CD4-positive, alpha-beta T cell treated with Interleukin-12 subunit alpha and Interleukin-12 subunit beta, for 1 hour (primary cell): Measurements from ENCODE around the gene TMEM132D.
A peak's percentile ranks its signal among the peaks of the same experiment; 100 is the strongest.
"Not testable (repeated sequence)": the region's sequence is repeated elsewhere in the genome, so short reads cannot be mapped to it uniquely, and the experiment has no call there.

Experiments
- DNase-seq: peaks from one replicate; pipeline ENCODE4 v3.0.0-alpha.2; 2020

TMEM132D gene

GRCh38 chr12:129903956-129904829 is at the start of gene TMEM132D:
Gene TMEM132D (minus strand): TSS chr12:129904025.
- no peak for DNase-seq

GRCh38 chr12:129949651-129950050 is 45.8 kb upstream of the TMEM132D start:
- DNase-seq, result no peak

GRCh38 chr12:129941618-129942017 is 37.8 kb upstream of the TMEM132D start:
- no peak for DNase-seq

- DNase-seq, result no peak
Observed at GRCh38 chr12:129938089-129938488, 34.3 kb upstream of the TMEM132D start.

GRCh38 chr12:129937426-129937825 is 33.6 kb upstream of the TMEM132D start:
- no peak for DNase-seq

- DNase-seq, result no peak
Observed at GRCh38 chr12:129928643-129929042, 24.8 kb upstream of the TMEM132D start.

GRCh38 chr12:129927316-129927900 is 23.6 kb upstream of the TMEM132D start:
- DNase-seq, result no peak

GRCh38 chr12:129911428-129912049 is 7.7 kb upstream of the TMEM132D start:
- peak; percentile 4 for DNase-seq

GRCh38 chr12:129909051-129910020 is 5.5 kb upstream of the TMEM132D start:
- no peak for DNase-seq

- no peak for DNase-seq
Observed at GRCh38 chr12:129903092-129903945, 506 bp downstream of the TMEM132D start.

GRCh38 chr12:129902371-129903091 is 1.3 kb downstream of the TMEM132D start:
- no peak for DNase-seq

- DNase-seq, result no peak
Observed at GRCh38 chr12:129901254-129901653, 2.6 kb downstream of the TMEM132D start.

- no peak for DNase-seq
Observed at GRCh38 chr12:129900306-129900705, 3.5 kb downstream of the TMEM132D start.

- not testable (repeated sequence) for DNase-seq
Observed at GRCh38 chr12:129899045-129899444, 4.8 kb downstream of the TMEM132D start.

- DNase-seq, result no peak
Observed at GRCh38 chr12:129893691-129894090, 10.1 kb downstream of the TMEM132D start.

GRCh38 chr12:129887101-129887500 is 16.7 kb downstream of the TMEM132D start:
- no peak for DNase-seq

- no peak for DNase-seq
Observed at GRCh38 chr12:129886541-129886940, 17.3 kb downstream of the TMEM132D start.

- no peak for DNase-seq
Observed at GRCh38 chr12:129885287-129885686, 18.5 kb downstream of the TMEM132D start.

- no peak for DNase-seq
Observed at GRCh38 chr12:129877411-129877810, 26.4 kb downstream of the TMEM132D start.

GRCh38 chr12:129873833-129874208 is 30.0 kb downstream of the TMEM132D start:
- DNase-seq, result no peak
